ENCODE data around the gene UBE2E1. TPM values are rescaled to one million over a fixed set of nuclear protein-coding genes. Genes with fewer than 3 reads are reported as not detected.
"Not testable (repeated sequence)": the region's sequence is repeated elsewhere in the genome, so short reads cannot be mapped to it uniquely, and the experiment has no call there.

Gene UBE2E1
- total RNA-seq, 4 donors from 2014 or later = 32.6 to 62.5 (median 55.9) TPM

- TF ChIP-seq POLR2A (IDR thresholded peaks at IDR 0.05) (no peak), CTCF (IDR thresholded peaks at IDR 0.05) (no peak)
- no peak overlapping the region for H3K4me3 ChIP-seq (ENCODE audit: low read depth, poor library complexity, severe bottlenecking)
- intact Hi-C loops (cut with DNase I; ENCODE audit: low total_unique reads) = no loop called here
- 87 to 94% methylated on average over 4 of the region's 4 CpGs for WGBS, 2 donors
- no peak for DNase-seq (ENCODE audit: low spot score in 2 of 2)
Measured at GRCh38 chr3:23869977-23870662, 64.4 kb downstream of the UBE2E1 start.

DNA sequence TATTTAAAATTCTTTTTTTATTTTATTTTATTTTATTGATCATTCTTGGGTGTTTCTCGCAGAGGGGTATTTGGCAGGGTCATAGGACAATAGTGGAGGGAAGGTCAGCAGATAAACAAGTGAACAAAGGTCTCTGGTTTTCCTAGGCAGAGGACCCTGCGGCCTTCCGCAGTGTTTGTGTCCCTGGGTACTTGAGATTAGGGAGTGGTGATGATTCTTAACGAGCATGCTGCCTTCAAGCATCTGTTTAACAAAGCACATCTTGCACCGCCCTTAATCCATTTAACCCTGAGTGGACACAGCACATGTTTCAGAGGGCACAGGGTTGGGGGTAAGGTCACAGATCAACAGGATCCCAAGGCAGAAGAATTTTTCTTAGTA lies 64.9 kb downstream of the UBE2E1 start:
- DNase-seq (ENCODE audit: low spot score in 2 of 2); H3K4me3 ChIP-seq (ENCODE audit: low read depth, poor library complexity, severe bottlenecking); intact Hi-C loops (cut with DNase I; ENCODE audit: low total_unique reads): not testable (repeated sequence)
- 82 to 83% methylated on average over 4 of the region's 5 CpGs for WGBS, 2 donors

- H3K4me3 ChIP-seq (ENCODE audit: low read depth, poor library complexity, severe bottlenecking); intact Hi-C loops (cut with DNase I; ENCODE audit: low total_unique reads); DNase-seq (ENCODE audit: low spot score in 2 of 2): not testable (repeated sequence)
- WGBS, 2 donors = 97 to 98% methylated on average over 13 to 29 of the region's 34 CpGs
Measured at GRCh38 chr3:23871361-23871760, 65.6 kb downstream of the UBE2E1 start.

GRCh38 chr3:23872330-23872729 lies 66.6 kb downstream of the UBE2E1 start:
- TF ChIP-seq CTCF (IDR thresholded peaks at IDR 0.05) (no peak), POLR2A (IDR thresholded peaks at IDR 0.05) (no peak)
- intact Hi-C loops (cut with DNase I; ENCODE audit: low total_unique reads) = no loop called here
- WGBS, 2 donors = 91 to 95% methylated on average over 3 of the region's 3 CpGs
- no peak for DNase-seq (ENCODE audit: low spot score in 2 of 2)
- no peak overlapping the region for H3K4me3 ChIP-seq (ENCODE audit: low read depth, poor library complexity, severe bottlenecking)

GRCh38 chr3:23873941-23874340 lies 68.2 kb downstream of the UBE2E1 start:
- DNase-seq (ENCODE audit: low spot score in 2 of 2) = no peak
- H3K4me3 ChIP-seq (ENCODE audit: low read depth, poor library complexity, severe bottlenecking) = no peak overlapping the region
- intact Hi-C loops (cut with DNase I; ENCODE audit: low total_unique reads) = no loop called here
- no peak for TF ChIP-seq CTCF (IDR thresholded peaks at IDR 0.05)
- no peak for TF ChIP-seq POLR2A (IDR thresholded peaks at IDR 0.05)
- WGBS, 2 donors = 46 to 54% methylated on average over 2 of the region's 2 CpGs

DNA sequence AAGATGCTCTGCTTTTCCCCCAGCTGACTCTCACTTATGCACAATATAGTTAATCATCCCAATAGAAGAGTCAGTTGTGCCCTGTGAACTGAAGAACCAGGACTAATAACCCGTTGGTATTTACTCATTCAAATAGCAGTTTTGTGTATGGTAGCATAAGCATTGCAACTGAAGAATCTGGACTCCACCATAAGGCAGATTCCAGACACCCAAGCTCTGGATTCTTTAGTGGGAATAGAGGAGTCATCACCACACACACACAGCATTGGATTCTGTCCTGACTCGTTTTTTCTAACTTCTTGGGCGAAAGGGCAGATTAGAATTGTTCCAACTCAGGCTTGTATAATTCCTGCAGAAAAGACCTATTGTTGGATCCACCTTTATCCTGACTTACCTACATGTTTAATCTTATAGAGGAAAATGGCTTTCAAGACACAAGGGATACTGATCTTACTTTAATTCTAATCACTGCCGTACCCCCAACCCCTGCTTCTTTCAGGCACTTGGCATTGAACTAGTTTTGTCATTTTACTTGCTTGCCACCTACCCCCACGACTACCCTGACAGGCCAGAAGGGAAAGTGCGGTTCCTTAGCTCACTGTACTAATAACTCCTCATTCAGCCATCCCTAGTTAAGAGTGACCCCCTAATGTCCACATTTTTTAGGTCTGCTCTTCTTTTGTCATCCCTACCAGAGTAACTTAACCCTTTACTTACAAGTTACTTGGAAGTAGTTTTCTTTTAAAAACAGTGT lies 68.8 kb downstream of the UBE2E1 start:
- no peak overlapping the region for H3K4me3 ChIP-seq (ENCODE audit: low read depth, poor library complexity, severe bottlenecking)
- no peak for DNase-seq (ENCODE audit: low spot score in 2 of 2)
- WGBS, 2 donors = 49 to 54% methylated on average over 6 of the region's 6 CpGs
- intact Hi-C loops (cut with DNase I; ENCODE audit: low total_unique reads) = no loop called here
- no peak for TF ChIP-seq POLR2A (IDR thresholded peaks at IDR 0.05)
- no peak for TF ChIP-seq CTCF (IDR thresholded peaks at IDR 0.05)
